GM12891 (cell line): Measurements from ENCODE around the gene PDIA5.

Experiments
- POLR2A ChIP-seq: IDR thresholded peaks from 2 replicates; pipeline ENCODE4 v1.6.1; 2011; ENCODE audit warnings: low read depth, low read length, control low read depth
- POLR2AphosphoS5 ChIP-seq: IDR thresholded peaks from 2 replicates; pipeline ENCODE4 v1.6.1; 2011; ENCODE audit warnings: low read depth, low read length, control low read depth
- SPI1 ChIP-seq: IDR thresholded peaks from 2 replicates; pipeline ENCODE4 v1.6.1; 2011; ENCODE audit warnings: low read depth, low read length, control low read depth
- TAF1 ChIP-seq: IDR thresholded peaks from 2 replicates; pipeline ENCODE4 v1.6.1; 2011; ENCODE audit warnings: low read depth, low read length, control low read depth

GRCh38 chr3:123050666-123051065, 16.2 kb upstream of the PDIA5 start:
- TF ChIP-seq POLR2AphosphoS5 (no peak), POLR2A (no peak), SPI1 (no peak), TAF1 (no peak)
